Measurements from ENCODE around the gene TCF7L1.

TCF7L1 gene

GRCh38 chr2:85167479-85167878 is 34.3 kb downstream of the TCF7L1 start:
- Histone ChIP-seq H3K4me3 (no peak overlapping the region), H3K27ac (no peak overlapping the region)
- DNase-seq (ENCODE audit: low spot score) = no peak
- TF ChIP-seq CTCF (IDR thresholded peaks at IDR 0.05) = no peak

- no peak for TF ChIP-seq CTCF (IDR thresholded peaks at IDR 0.05)
- Histone ChIP-seq H3K27ac (no peak overlapping the region), H3K4me3 (no peak overlapping the region)
- DNase-seq (ENCODE audit: low spot score) = no peak
Measured at GRCh38 chr2:85168942-85169341, 35.8 kb downstream of the TCF7L1 start.

GRCh38 chr2:85169581-85169980 is 36.4 kb downstream of the TCF7L1 start:
- no peak for TF ChIP-seq CTCF (IDR thresholded peaks at IDR 0.05)
- DNase-seq (ENCODE audit: low spot score) = no peak
- no peak overlapping the region for H3K27ac ChIP-seq
- H3K4me3 ChIP-seq = no peak overlapping the region

- DNase-seq (ENCODE audit: low spot score) = no peak
- H3K4me3 ChIP-seq = no peak overlapping the region
- no peak overlapping the region for H3K27ac ChIP-seq
- no peak for TF ChIP-seq CTCF (IDR thresholded peaks at IDR 0.05)
Measured at GRCh38 chr2:85170938-85171475, 37.8 kb downstream of the TCF7L1 start.

GRCh38 chr2:85171916-85172315 is 38.7 kb downstream of the TCF7L1 start:
- H3K4me3 ChIP-seq = no peak overlapping the region
- DNase-seq (ENCODE audit: low spot score) = no peak
- no peak for TF ChIP-seq CTCF (IDR thresholded peaks at IDR 0.05)
- H3K27ac ChIP-seq = no peak overlapping the region

GRCh38 chr2:85173909-85174308 is 40.7 kb downstream of the TCF7L1 start:
- Histone ChIP-seq H3K4me3 (no peak overlapping the region), H3K27ac (no peak overlapping the region)
- TF ChIP-seq CTCF (IDR thresholded peaks at IDR 0.05) = no peak
- DNase-seq (ENCODE audit: low spot score) = no peak

GRCh38 chr2:85174943-85175342 is 41.8 kb downstream of the TCF7L1 start:
- no peak overlapping the region for H3K27ac ChIP-seq
- TF ChIP-seq CTCF (IDR thresholded peaks at IDR 0.05) = no peak
- no peak for DNase-seq (ENCODE audit: low spot score)

More at GRCh38 chr2:85174943-85175342, 41.8 kb downstream of the TCF7L1 start:
- H3K4me3 ChIP-seq = no peak overlapping the region

Data from coronary artery (tissue), 2 donors.